ENCODE results near the gene PNPLA1. TPM values are rescaled to one million over a fixed set of nuclear protein-coding genes. Genes with fewer than 3 reads are reported as not detected.

The PNPLA1 gene
- total and polyA plus RNA-seq, 8 donors: 0.11 to 2.0 (median 0.15) TPM; not detected in 1

DNA sequence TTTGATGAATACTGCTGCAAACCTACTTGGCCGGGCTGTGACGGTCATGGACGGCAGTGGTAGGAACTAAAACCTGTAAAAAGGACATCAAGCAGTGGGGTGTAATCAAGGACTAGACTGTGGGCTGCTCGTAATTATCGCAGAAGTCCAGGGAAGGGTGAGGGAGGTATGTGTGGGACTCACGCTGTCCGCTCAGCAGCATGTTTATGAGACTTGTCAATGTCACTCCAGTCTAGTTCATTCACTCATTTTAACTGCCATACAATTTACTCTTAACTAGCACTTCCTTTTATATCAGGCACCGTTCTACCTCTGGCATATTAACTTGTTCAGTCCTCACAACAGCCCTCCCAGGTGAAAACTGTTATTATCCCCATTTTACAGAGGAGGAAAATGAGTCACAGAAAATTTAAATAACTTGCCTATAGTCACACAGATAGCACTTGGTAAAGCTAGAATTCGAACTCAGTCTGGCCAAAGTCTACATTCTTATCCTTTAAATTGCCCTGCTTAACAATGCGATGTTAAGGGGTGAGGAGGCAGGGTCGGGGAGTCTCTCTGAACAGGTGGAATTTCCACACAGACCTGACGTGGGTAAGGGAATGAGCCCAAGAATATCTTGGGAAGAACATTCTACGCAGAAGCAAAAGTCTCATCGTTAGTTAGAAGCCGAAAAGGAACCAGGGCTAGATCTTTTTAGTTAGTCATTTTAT lies 4.1 kb downstream of the PNPLA1 start:
- Histone ChIP-seq H3K4me1 (no peaks in the 10 kb centered on the region), H3K9me3 (no peaks in the 10 kb centered on the region), H3K27ac (no peak overlapping the region), H3K4me3 (no peak overlapping the region), H3K36me3 (no peaks in the 10 kb centered on the region), H3K27me3 (peaks cover 0 to 38% of the 10 kb centered on the region in 2 donors)
- DNase-seq (no peak), ATAC-seq (no peak)
- TF ChIP-seq, protein P1, sequence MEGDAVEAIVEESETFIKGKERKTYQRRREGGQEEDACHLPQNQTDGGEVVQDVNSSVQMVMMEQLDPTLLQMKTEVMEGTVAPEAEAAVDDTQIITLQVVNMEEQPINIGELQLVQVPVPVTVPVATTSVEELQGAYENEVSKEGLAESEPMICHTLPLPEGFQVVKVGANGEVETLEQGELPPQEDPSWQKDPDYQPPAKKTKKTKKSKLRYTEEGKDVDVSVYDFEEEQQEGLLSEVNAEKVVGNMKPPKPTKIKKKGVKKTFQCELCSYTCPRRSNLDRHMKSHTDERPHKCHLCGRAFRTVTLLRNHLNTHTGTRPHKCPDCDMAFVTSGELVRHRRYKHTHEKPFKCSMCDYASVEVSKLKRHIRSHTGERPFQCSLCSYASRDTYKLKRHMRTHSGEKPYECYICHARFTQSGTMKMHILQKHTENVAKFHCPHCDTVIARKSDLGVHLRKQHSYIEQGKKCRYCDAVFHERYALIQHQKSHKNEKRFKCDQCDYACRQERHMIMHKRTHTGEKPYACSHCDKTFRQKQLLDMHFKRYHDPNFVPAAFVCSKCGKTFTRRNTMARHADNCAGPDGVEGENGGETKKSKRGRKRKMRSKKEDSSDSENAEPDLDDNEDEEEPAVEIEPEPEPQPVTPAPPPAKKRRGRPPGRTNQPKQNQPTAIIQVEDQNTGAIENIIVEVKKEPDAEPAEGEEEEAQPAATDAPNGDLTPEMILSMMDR (IDR thresholded peaks at IDR 0.05): no peak
- intact Hi-C loops (cut with DNase I): no loop called here

DNA sequence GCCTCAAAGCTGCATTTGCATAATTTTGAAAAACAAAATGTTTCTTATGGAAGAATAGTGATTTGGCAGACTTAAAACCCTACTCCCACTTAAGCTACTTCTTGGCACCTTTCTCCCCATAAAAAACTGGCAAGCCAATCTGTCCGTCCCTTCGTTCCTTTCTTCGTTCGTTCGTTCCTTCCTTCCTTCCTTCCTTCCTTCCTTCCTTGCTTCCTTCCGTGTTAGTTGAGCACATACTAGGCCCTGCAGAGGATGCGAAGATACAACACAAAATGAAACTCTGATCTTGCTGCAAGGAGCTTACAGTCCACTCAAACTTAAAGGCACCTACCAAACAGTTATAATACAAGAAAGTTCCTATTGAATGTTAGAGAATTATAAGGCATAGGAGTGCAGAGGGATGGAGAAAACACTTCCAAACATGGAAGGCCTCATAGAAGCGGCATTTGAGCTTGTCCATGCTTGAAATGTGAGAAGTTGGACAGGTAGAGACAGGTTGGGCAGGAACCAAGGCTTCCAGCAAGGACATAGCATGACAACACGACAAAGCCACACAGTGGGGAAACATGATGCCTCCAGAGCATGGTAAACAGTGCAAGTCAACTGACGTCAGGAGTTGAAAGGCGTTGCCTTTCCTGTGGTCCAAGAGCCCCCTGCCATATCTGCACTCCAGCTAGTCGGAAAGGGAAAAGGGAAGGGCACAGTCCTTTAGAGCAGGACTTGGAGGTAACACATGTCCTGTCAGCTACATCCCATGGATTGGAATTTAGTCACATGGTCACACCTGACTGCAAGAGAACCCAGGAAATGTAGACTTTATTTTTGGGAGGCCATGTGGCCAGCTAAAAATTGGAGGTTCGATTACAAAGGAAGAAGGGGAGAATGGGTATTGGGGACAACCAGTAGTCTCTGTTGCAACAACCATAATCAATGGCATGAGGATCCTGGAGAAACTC lies 7.0 kb downstream of the PNPLA1 start:
- intact Hi-C loops (cut with DNase I): no loop called here
- H3K4me1 ChIP-seq: no peaks in the 10 kb centered on the region
- TF ChIP-seq, protein P1 (IDR thresholded peaks at IDR 0.05): no peak
- no peaks in the 10 kb centered on the region for H3K9me3 ChIP-seq
- DNase-seq (no peak), ATAC-seq (no peak)
- peaks cover 0 to 9% of the 10 kb centered on the region in 2 donors for H3K27me3 ChIP-seq
- no peaks in the 10 kb centered on the region for H3K36me3 ChIP-seq
- no peak overlapping the region for H3K27ac ChIP-seq
- no peak overlapping the region for H3K4me3 ChIP-seq

DNA sequence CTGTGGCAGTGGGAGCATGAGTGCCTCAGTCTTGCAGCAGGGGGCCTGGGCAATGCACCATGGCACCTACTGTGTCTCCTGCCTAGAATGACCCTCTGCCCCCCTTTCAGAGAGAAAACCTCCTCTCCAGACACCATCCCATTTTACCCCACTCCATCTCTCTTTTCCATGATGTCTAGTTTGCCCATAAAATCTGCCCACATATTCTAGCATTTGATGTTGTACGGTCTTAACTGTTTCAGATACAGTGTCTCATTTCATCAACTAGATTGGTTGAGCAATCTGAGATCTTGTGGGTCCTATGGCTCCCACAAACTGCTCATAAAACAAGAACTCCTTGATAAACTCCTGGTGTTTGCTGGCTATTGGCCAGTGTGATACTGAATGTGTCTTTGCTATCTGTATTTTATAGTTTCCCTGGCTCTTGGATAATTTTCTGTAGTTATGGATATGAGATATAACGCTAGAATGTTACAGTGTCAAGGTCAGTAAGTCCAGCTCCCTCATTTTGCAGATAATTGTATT lies 8.1 kb downstream of the PNPLA1 start:
- H3K4me1 ChIP-seq: no peaks in the 10 kb centered on the region

DNA sequence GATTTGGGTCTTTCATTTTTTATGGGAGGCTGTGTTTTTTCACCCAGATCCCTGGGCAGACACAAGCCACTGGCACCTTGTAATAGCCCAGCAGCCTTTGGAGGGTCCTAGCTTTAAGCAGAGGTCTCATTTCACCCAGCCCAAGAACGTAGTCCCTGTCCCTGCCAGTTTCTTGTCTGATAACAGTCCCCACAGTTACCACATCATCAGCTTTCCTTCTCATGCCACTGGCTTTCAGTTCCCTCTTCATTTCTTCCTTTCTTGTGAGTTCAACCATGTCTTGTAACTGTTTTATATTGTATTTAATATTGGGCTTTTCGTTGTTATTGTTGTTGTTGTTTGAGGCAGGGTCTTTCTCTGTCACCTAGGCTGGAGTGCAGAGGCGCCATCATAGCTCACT lies 10.6 kb downstream of the PNPLA1 start:
- intact Hi-C loops (cut with DNase I): no loop called here
- no peak for DNase-seq
- Histone ChIP-seq H3K27ac (no peak overlapping the region), H3K4me3 (no peak overlapping the region), H3K36me3 (no peaks in the 10 kb centered on the region), H3K9me3 (no peaks in the 10 kb centered on the region), H3K4me1 (no peaks in the 10 kb centered on the region), H3K27me3 (peaks cover 10 to 21% of the 10 kb centered on the region in 2 donors)
- TF ChIP-seq, protein P1 (IDR thresholded peaks at IDR 0.05): no peak
- ATAC-seq: no peak

More for the DNA sequence above, 8.1 kb downstream of the PNPLA1 start:
- H3K27ac ChIP-seq: no peak overlapping the region
- H3K27me3 ChIP-seq: peaks cover 0 to 8% of the 10 kb centered on the region in 2 donors
- no peak for DNase-seq
- no peak for ATAC-seq
- TF ChIP-seq, protein P1 (IDR thresholded peaks at IDR 0.05): no peak
- H3K4me3 ChIP-seq: no peak overlapping the region
- H3K36me3 ChIP-seq: no peaks in the 10 kb centered on the region
- intact Hi-C loops (cut with DNase I): no loop called here
- no peaks in the 10 kb centered on the region for H3K9me3 ChIP-seq

DNA sequence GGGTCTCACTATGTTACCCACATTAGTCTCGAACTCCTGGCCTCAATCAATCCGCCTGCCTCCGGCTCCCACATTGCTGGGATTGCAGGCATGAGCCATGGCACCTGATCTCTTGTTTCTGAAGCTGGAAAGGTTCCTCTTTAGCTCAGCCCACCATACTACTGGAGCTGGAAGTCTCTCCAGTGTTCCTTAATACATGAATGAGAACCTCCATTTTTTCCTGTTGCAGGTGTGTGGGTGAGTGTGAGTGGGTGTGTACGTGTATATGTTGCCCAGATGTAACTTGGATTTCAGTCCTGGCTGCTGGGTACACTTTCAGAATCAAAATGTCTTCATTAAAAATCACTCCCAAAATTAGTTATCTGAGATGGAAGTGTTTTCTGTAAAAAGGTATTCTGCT lies 11.1 kb downstream of the PNPLA1 start:
- TF ChIP-seq, protein P1 (IDR thresholded peaks at IDR 0.05): no peak
- intact Hi-C loops (cut with DNase I): no loop called here
- H3K4me1 ChIP-seq: no peaks in the 10 kb centered on the region
- DNase-seq (no peak), ATAC-seq (no peak)
- H3K27me3 ChIP-seq: peaks cover 12 to 27% of the 10 kb centered on the region in 2 donors
- H3K36me3 ChIP-seq: no peaks in the 10 kb centered on the region
- no peak overlapping the region for H3K27ac ChIP-seq
- H3K9me3 ChIP-seq: no peaks in the 10 kb centered on the region
- no peak overlapping the region for H3K4me3 ChIP-seq
